ENCODE data around the gene EPHA2.
"Not testable (repeated sequence)": the region's sequence is repeated elsewhere in the genome, so short reads cannot be mapped to it uniquely, and the experiment has no call there.

The EPHA2 gene

GRCh38 chr1:16183765-16184556 lies 28.1 kb upstream of the EPHA2 start:
- no peak for DNase-seq

- peak; percentile 32 to 62 (median 46) for DNase-seq
Measured at GRCh38 chr1:16183179-16183578, 27.3 kb upstream of the EPHA2 start.

- no peak for DNase-seq
Measured at GRCh38 chr1:16181887-16182719, 26.2 kb upstream of the EPHA2 start.

GRCh38 chr1:16180291-16180824 lies 24.5 kb upstream of the EPHA2 start:
- DNase-seq: no peak

GRCh38 chr1:16178596-16179497 lies 23.0 kb upstream of the EPHA2 start:
- no peak for DNase-seq

GRCh38 chr1:16177306-16177705 lies 21.4 kb upstream of the EPHA2 start:
- DNase-seq: no peak

GRCh38 chr1:16176653-16177052 lies 20.8 kb upstream of the EPHA2 start:
- no peak for DNase-seq

- peak; percentile 46 to 61 (median 50) for DNase-seq
Measured at GRCh38 chr1:16175610-16176553, 20.0 kb upstream of the EPHA2 start.

- DNase-seq: no peak
Measured at GRCh38 chr1:16174886-16175598, 19.2 kb upstream of the EPHA2 start.

GRCh38 chr1:16174261-16174868 lies 18.5 kb upstream of the EPHA2 start:
- no peak for DNase-seq

- DNase-seq: peak; percentile 34 to 48 (median 38)
Measured at GRCh38 chr1:16173447-16174260, 17.8 kb upstream of the EPHA2 start.

- peak; percentile 79 to 88 (median 85) for DNase-seq
Measured at GRCh38 chr1:16172964-16173446, 17.1 kb upstream of the EPHA2 start.

- DNase-seq: no peak
Measured at GRCh38 chr1:16172218-16172830, 16.5 kb upstream of the EPHA2 start.

- no peak for DNase-seq
Measured at GRCh38 chr1:16171314-16172151, 15.7 kb upstream of the EPHA2 start.

- no peak for DNase-seq
Measured at GRCh38 chr1:16170283-16170673, 14.4 kb upstream of the EPHA2 start.

GRCh38 chr1:16168622-16169360 lies 12.9 kb upstream of the EPHA2 start:
- no peak for DNase-seq

- DNase-seq: not testable (repeated sequence)
Measured at GRCh38 chr1:16168144-16168495, 12.3 kb upstream of the EPHA2 start.

Data from suppressor macrophage treated with lipopolysaccharide for 1 hour (primary cell).